Measurements from ENCODE around the gene NEUROG3.
"Not testable (repeated sequence)": the region's sequence is repeated elsewhere in the genome, so short reads cannot be mapped to it uniquely, and the experiment has no call there.

Gene NEUROG3

GRCh38 chr10:69562731-69563254, 10.4 kb downstream of the NEUROG3 start:
- peaks cover 10% of the 10 kb centered on the region for H3K4me1 Mint-ChIP-seq (ENCODE audit: low read depth)
- H3K4me3 Mint-ChIP-seq: no peak overlapping the region
- H3K9me3 Mint-ChIP-seq: no peaks in the 10 kb centered on the region
- no peak for DNase-seq (ENCODE audit: low spot score)
- no peak overlapping the region for H3K27ac Mint-ChIP-seq
- no peaks in the 10 kb centered on the region for H3K36me3 Mint-ChIP-seq (ENCODE audit: low read depth)
- peaks cover 31% of the 10 kb centered on the region for H3K27me3 Mint-ChIP-seq (ENCODE audit: low read depth)

GRCh38 chr10:69559525-69559924, 13.7 kb downstream of the NEUROG3 start:
- Mint-ChIP-seq H3K36me3 (ENCODE audit: low read depth) (no peaks in the 10 kb centered on the region), H3K9me3 (no peaks in the 10 kb centered on the region), H3K27me3 (ENCODE audit: low read depth) (peaks cover 19% of the 10 kb centered on the region), H3K4me1 (ENCODE audit: low read depth) (peaks cover 10% of the 10 kb centered on the region), H3K27ac (no peak overlapping the region), H3K4me3 (no peak overlapping the region)
- no peak for DNase-seq (ENCODE audit: low spot score)

GRCh38 chr10:69558559-69558958, 14.7 kb downstream of the NEUROG3 start:
- no peak overlapping the region for H3K27ac Mint-ChIP-seq
- no peaks in the 10 kb centered on the region for H3K36me3 Mint-ChIP-seq (ENCODE audit: low read depth)
- no peak overlapping the region for H3K4me3 Mint-ChIP-seq
- H3K27me3 Mint-ChIP-seq (ENCODE audit: low read depth): peaks cover 15% of the 10 kb centered on the region
- peaks cover 10% of the 10 kb centered on the region for H3K4me1 Mint-ChIP-seq (ENCODE audit: low read depth)
- H3K9me3 Mint-ChIP-seq: no peaks in the 10 kb centered on the region
- no peak for DNase-seq (ENCODE audit: low spot score)

GRCh38 chr10:69554611-69555010, 18.6 kb downstream of the NEUROG3 start:
- peaks cover 10% of the 10 kb centered on the region for H3K4me1 Mint-ChIP-seq (ENCODE audit: low read depth)
- peaks cover 8% of the 10 kb centered on the region for H3K9me3 Mint-ChIP-seq
- H3K27ac Mint-ChIP-seq: no peak overlapping the region
- H3K36me3 Mint-ChIP-seq (ENCODE audit: low read depth): no peaks in the 10 kb centered on the region
- no peak overlapping the region for H3K4me3 Mint-ChIP-seq
- H3K27me3 Mint-ChIP-seq (ENCODE audit: low read depth): peaks cover 11% of the 10 kb centered on the region
- DNase-seq (ENCODE audit: low spot score): no peak

GRCh38 chr10:69553328-69553727, 19.9 kb downstream of the NEUROG3 start:
- Mint-ChIP-seq H3K9me3 (peaks cover 14% of the 10 kb centered on the region), H3K4me3 (no peak overlapping the region), H3K4me1 (ENCODE audit: low read depth) (peaks cover 3% of the 10 kb centered on the region), H3K36me3 (ENCODE audit: low read depth) (no peaks in the 10 kb centered on the region), H3K27me3 (ENCODE audit: low read depth) (peaks cover 10% of the 10 kb centered on the region), H3K27ac (no peak overlapping the region)
- no peak for DNase-seq (ENCODE audit: low spot score)

- no peaks in the 10 kb centered on the region for H3K36me3 Mint-ChIP-seq (ENCODE audit: low read depth)
- no peaks in the 10 kb centered on the region for H3K4me1 Mint-ChIP-seq (ENCODE audit: low read depth)
- no peak for DNase-seq (ENCODE audit: low spot score)
- H3K4me3 Mint-ChIP-seq: no peak overlapping the region
- H3K27ac Mint-ChIP-seq: no peak overlapping the region
- peaks cover 20% of the 10 kb centered on the region for H3K9me3 Mint-ChIP-seq
- H3K27me3 Mint-ChIP-seq (ENCODE audit: low read depth): peaks cover 6% of the 10 kb centered on the region
Measured at GRCh38 chr10:69552268-69552667, 21.0 kb downstream of the NEUROG3 start.

GRCh38 chr10:69549959-69550358, 23.3 kb downstream of the NEUROG3 start:
- H3K36me3 Mint-ChIP-seq (ENCODE audit: low read depth): no peaks in the 10 kb centered on the region
- peaks cover 22% of the 10 kb centered on the region for H3K9me3 Mint-ChIP-seq
- no peaks in the 10 kb centered on the region for H3K27me3 Mint-ChIP-seq (ENCODE audit: low read depth)
- H3K4me3 Mint-ChIP-seq: no peak overlapping the region
- no peak overlapping the region for H3K27ac Mint-ChIP-seq
- DNase-seq (ENCODE audit: low spot score): no peak
- H3K4me1 Mint-ChIP-seq (ENCODE audit: low read depth): no peaks in the 10 kb centered on the region

GRCh38 chr10:69541463-69541862, 31.8 kb downstream of the NEUROG3 start:
- Mint-ChIP-seq H3K4me3 (no peak overlapping the region), H3K36me3 (ENCODE audit: low read depth) (no peaks in the 10 kb centered on the region), H3K9me3 (peaks cover 17% of the 10 kb centered on the region), H3K4me1 (ENCODE audit: low read depth) (no peaks in the 10 kb centered on the region), H3K27me3 (ENCODE audit: low read depth) (no peaks in the 10 kb centered on the region), H3K27ac (no peak overlapping the region)
- DNase-seq (ENCODE audit: low spot score): no peak

- H3K9me3 Mint-ChIP-seq: peaks cover 17% of the 10 kb centered on the region
- no peak overlapping the region for H3K27ac Mint-ChIP-seq
- no peaks in the 10 kb centered on the region for H3K36me3 Mint-ChIP-seq (ENCODE audit: low read depth)
- H3K4me1 Mint-ChIP-seq (ENCODE audit: low read depth): no peaks in the 10 kb centered on the region
- H3K27me3 Mint-ChIP-seq (ENCODE audit: low read depth): no peaks in the 10 kb centered on the region
- DNase-seq (ENCODE audit: low spot score): no peak
- H3K4me3 Mint-ChIP-seq: no peak overlapping the region
Measured at GRCh38 chr10:69538461-69538860, 34.8 kb downstream of the NEUROG3 start.

- Mint-ChIP-seq H3K9me3 (peaks cover 17% of the 10 kb centered on the region), H3K27ac (no peak overlapping the region), H3K36me3 (ENCODE audit: low read depth) (no peaks in the 10 kb centered on the region), H3K4me1 (ENCODE audit: low read depth) (no peaks in the 10 kb centered on the region), H3K27me3 (ENCODE audit: low read depth) (peaks cover 4% of the 10 kb centered on the region), H3K4me3 (no peak overlapping the region)
- DNase-seq (ENCODE audit: low spot score): no peak
Measured at GRCh38 chr10:69537449-69537848, 35.8 kb downstream of the NEUROG3 start.

GRCh38 chr10:69536521-69536920, 36.7 kb downstream of the NEUROG3 start:
- not testable (repeated sequence) for H3K36me3 Mint-ChIP-seq (ENCODE audit: low read depth); DNase-seq (ENCODE audit: low spot score); H3K4me3 Mint-ChIP-seq; H3K4me1 Mint-ChIP-seq (ENCODE audit: low read depth); H3K27ac Mint-ChIP-seq; H3K27me3 Mint-ChIP-seq (ENCODE audit: low read depth)
- H3K9me3 Mint-ChIP-seq: peaks cover 11% of the 10 kb centered on the region

GRCh38 chr10:69533658-69534057, 39.6 kb downstream of the NEUROG3 start:
- peaks cover 4% of the 10 kb centered on the region for H3K27me3 Mint-ChIP-seq (ENCODE audit: low read depth)
- no peaks in the 10 kb centered on the region for H3K4me1 Mint-ChIP-seq (ENCODE audit: low read depth)
- no peak overlapping the region for H3K27ac Mint-ChIP-seq
- H3K9me3 Mint-ChIP-seq: no peaks in the 10 kb centered on the region
- no peak for DNase-seq (ENCODE audit: low spot score)
- no peak overlapping the region for H3K4me3 Mint-ChIP-seq
- H3K36me3 Mint-ChIP-seq (ENCODE audit: low read depth): no peaks in the 10 kb centered on the region

- no peaks in the 10 kb centered on the region for H3K9me3 Mint-ChIP-seq
- no peak for DNase-seq (ENCODE audit: low spot score)
- H3K36me3 Mint-ChIP-seq (ENCODE audit: low read depth): no peaks in the 10 kb centered on the region
- no peak overlapping the region for H3K27ac Mint-ChIP-seq
- H3K4me1 Mint-ChIP-seq (ENCODE audit: low read depth): no peaks in the 10 kb centered on the region
- H3K4me3 Mint-ChIP-seq: no peak overlapping the region
- peaks cover 11% of the 10 kb centered on the region for H3K27me3 Mint-ChIP-seq (ENCODE audit: low read depth)
Measured at GRCh38 chr10:69527961-69528360, 45.3 kb downstream of the NEUROG3 start.
